HepG2 (cell line): ENCODE measurements around the gene ANKRD39. TPM values are rescaled to one million over a fixed set of nuclear protein-coding genes. Genes with fewer than 3 reads are reported as not detected.
A peak's percentile ranks its signal among the peaks of the same experiment; 100 is the strongest.

Source experiments
- BHLHE40 ChIP-seq: IDR thresholded peaks from 2 replicates; pipeline ENCODE4 v1.6.1; 2011; ENCODE audit warnings: low read length, improper control_type of control experiment
- CHD4 ChIP-seq: fragments of 200-600 bp; sonication (generic); IDR thresholded peaks from 2 replicates; pipeline ENCODE4 v1.7.0; 2017; ENCODE audit warnings: mild to moderate bottlenecking, low read length, borderline replicate concordance
- GATAD1 ChIP-seq: IDR thresholded peaks from 2 replicates; pipeline ENCODE4 v1.6.1; 2016; ENCODE audit warnings: missing genetic modification reagents, missing compliant biosample characterization
- KLF11 ChIP-seq: IDR thresholded peaks from 2 replicates; pipeline ENCODE4 v1.6.1; 2016; ENCODE audit warnings: missing compliant biosample characterization
- MTA1 ChIP-seq: sonication (generic); formaldehyde crosslinking; IDR thresholded peaks from 2 replicates; pipeline ENCODE4 v1.4.0; 2020; ENCODE audit warnings: missing genetic modification reagents, mild to moderate bottlenecking, borderline replicate concordance
- MXD4 ChIP-seq: IDR thresholded peaks from 2 replicates; pipeline ENCODE4 v1.6.1; 2016; ENCODE audit warnings: mild to moderate bottlenecking, missing biosample characterization, missing genetic modification reagents
- RFX5 ChIP-seq: IDR thresholded peaks from 2 replicates; pipeline ENCODE4 v1.6.1; 2011; ENCODE audit warnings: low read depth, low read length, improper control_type of control experiment
- ZBTB39 ChIP-seq: sonication (generic); formaldehyde crosslinking; IDR thresholded peaks from 2 replicates; pipeline ENCODE4 v1.5.0; 2020; ENCODE audit warnings: missing genetic modification reagents
- ZNF224 ChIP-seq: sonication (generic); formaldehyde crosslinking; IDR thresholded peaks from 2 replicates; pipeline ENCODE4 v1.5.0; 2020; ENCODE audit warnings: mild to moderate bottlenecking, missing genetic modification reagents
- ZNF670 ChIP-seq: sonication (generic); formaldehyde crosslinking; IDR thresholded peaks from 2 replicates; pipeline ENCODE4 v1.8.0; 2022; ENCODE audit warnings: mild to moderate bottlenecking, missing genetic modification reagents, borderline replicate concordance
- polyA plus RNA-seq, 8 experiments: library from polyadenylated mRNA; depleted of rRNA in 3 of 8; stranded (reverse) in 7 of 8; unstranded in 1 of 8; fragments of >200 nt; fragmentation: Illumina TruSeq in 4 of 8; extraction: Trizol in 4 of 8; gene quantifications; 2 replicates each; pipeline versions ENCODE4 v1.2.1 to v1.2.3, GENCODE V29; 2011 to 2016; ENCODE audit warnings: low read depth in 4 of 8, missing spikeins in 1 of 8, mixed read lengths in 1 of 8; ENCODE audit not compliant: insufficient read depth in 1 of 8
- total RNA-seq, 5 experiments: library from RNA; depleted of rRNA; stranded (reverse); fragments of >200 nt; fragmentation: Illumina TruSeq; extraction: Trizol; gene quantifications; 2 replicates each; pipeline ENCODE4 v1.2.3, GENCODE V29; 2016; ENCODE audit warnings: low read depth in 1 of 5
- TF ChIP-seq, protein P1 (sequence below): sonication (generic); formaldehyde crosslinking; IDR thresholded peaks from 2 replicates; pipeline ENCODE4 v1.8.0; 2022; ENCODE audit warnings: missing genetic modification reagents, mild to moderate bottlenecking, borderline replicate concordance
- TF ChIP-seq, protein P2 (sequence below): sonication (generic); formaldehyde crosslinking; IDR thresholded peaks from 2 replicates; pipeline ENCODE4 v1.4.0; 2020; ENCODE audit warnings: mild to moderate bottlenecking, missing genetic modification reagents
- TF ChIP-seq, protein P3 (sequence below), 2 experiments: fragments of 450-650 bp in 1 of 2; sonication (generic) in 1 of 2; formaldehyde crosslinking in 1 of 2; IDR thresholded peaks; 2 replicates each; pipeline versions ENCODE4 v1.6.1 to v1.8.0; 2016 to 2022; ENCODE audit warnings: antibody characterized with exemption in 1 of 2, mild to moderate bottlenecking in 1 of 2, missing genetic modification reagents in 1 of 2

The ANKRD39 gene
- total and polyA plus RNA-seq, 2 of the 13 experiments (the other 11 are each of a cell fraction or from before 2014, with no cell fraction given), result 23.2 to 24.8 TPM

DNA sequence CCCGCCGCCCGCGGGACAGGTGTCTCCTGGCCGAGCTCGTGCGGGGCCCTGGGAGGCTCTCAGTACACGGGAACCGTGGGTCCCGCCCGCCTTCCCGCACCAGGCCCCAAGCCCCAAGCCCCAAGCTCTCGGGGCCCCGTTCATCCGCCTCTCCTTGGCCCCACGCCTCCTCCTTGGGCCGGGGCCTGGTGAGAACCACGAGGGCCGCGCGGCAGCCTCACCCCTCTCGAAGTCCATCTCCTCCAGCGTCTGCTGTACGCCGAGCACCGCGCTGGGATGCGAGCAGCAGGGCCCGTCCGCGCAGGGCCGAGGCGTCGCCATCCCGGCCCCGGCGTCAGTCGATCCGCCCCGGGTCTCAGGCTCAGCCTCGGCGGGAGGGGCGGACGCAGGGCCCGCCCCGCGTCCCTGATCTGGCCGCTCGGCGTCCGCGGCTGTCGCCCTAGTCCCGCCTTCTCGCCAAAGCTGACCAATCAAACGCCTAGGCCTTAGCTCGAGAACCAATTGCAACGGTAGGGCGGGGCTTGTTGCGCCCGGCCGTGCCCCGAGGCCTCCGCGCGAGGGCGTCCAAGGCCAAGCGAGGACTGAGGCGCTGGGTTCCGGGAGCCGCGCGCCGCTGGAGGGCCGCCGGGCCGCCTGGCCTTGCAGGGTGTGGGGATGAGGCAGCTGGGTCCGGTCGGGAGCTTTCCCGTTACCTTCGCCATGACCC is at the start of gene ANKRD39 (continued):
- TF ChIP-seq, protein P1, sequence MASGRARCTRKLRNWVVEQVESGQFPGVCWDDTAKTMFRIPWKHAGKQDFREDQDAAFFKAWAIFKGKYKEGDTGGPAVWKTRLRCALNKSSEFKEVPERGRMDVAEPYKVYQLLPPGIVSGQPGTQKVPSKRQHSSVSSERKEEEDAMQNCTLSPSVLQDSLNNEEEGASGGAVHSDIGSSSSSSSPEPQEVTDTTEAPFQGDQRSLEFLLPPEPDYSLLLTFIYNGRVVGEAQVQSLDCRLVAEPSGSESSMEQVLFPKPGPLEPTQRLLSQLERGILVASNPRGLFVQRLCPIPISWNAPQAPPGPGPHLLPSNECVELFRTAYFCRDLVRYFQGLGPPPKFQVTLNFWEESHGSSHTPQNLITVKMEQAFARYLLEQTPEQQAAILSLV (CRISPR knock-in tag), result peak; percentile 98
- peak; percentile 39 for TF ChIP-seq MXD4
- peak; percentile 53 for TF ChIP-seq MTA1 (CRISPR knock-in tag)
- peak; percentile 38; the same call in 1 of the 2 replicates for TF ChIP-seq BHLHE40
- TF ChIP-seq CHD4, result no peak
- peak; percentile 37; the same call in 1 of the 2 replicates for TF ChIP-seq ZNF224 (CRISPR knock-in tag)
- TF ChIP-seq, protein P2, sequence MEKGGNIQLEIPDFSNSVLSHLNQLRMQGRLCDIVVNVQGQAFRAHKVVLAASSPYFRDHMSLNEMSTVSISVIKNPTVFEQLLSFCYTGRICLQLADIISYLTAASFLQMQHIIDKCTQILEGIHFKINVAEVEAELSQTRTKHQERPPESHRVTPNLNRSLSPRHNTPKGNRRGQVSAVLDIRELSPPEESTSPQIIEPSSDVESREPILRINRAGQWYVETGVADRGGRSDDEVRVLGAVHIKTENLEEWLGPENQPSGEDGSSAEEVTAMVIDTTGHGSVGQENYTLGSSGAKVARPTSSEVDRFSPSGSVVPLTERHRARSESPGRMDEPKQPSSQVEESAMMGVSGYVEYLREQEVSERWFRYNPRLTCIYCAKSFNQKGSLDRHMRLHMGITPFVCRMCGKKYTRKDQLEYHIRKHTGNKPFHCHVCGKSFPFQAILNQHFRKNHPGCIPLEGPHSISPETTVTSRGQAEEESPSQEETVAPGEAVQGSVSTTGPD (CRISPR knock-in tag), result no peak
- peak; percentile 86; the same call in 1 of the 2 replicates for TF ChIP-seq ZNF670 (CRISPR knock-in tag)
- peak; percentile 34; the same call in 1 of the 2 replicates for TF ChIP-seq KLF11
- peak; percentile 12; the same call in 1 of the 2 replicates for TF ChIP-seq ZBTB39 (CRISPR knock-in tag)
- peak; percentile 72 for TF ChIP-seq GATAD1 (CRISPR knock-in tag)
- peak; percentile 58; the same call in 1 of the 2 replicates for TF ChIP-seq RFX5
- TF ChIP-seq, protein P3, sequence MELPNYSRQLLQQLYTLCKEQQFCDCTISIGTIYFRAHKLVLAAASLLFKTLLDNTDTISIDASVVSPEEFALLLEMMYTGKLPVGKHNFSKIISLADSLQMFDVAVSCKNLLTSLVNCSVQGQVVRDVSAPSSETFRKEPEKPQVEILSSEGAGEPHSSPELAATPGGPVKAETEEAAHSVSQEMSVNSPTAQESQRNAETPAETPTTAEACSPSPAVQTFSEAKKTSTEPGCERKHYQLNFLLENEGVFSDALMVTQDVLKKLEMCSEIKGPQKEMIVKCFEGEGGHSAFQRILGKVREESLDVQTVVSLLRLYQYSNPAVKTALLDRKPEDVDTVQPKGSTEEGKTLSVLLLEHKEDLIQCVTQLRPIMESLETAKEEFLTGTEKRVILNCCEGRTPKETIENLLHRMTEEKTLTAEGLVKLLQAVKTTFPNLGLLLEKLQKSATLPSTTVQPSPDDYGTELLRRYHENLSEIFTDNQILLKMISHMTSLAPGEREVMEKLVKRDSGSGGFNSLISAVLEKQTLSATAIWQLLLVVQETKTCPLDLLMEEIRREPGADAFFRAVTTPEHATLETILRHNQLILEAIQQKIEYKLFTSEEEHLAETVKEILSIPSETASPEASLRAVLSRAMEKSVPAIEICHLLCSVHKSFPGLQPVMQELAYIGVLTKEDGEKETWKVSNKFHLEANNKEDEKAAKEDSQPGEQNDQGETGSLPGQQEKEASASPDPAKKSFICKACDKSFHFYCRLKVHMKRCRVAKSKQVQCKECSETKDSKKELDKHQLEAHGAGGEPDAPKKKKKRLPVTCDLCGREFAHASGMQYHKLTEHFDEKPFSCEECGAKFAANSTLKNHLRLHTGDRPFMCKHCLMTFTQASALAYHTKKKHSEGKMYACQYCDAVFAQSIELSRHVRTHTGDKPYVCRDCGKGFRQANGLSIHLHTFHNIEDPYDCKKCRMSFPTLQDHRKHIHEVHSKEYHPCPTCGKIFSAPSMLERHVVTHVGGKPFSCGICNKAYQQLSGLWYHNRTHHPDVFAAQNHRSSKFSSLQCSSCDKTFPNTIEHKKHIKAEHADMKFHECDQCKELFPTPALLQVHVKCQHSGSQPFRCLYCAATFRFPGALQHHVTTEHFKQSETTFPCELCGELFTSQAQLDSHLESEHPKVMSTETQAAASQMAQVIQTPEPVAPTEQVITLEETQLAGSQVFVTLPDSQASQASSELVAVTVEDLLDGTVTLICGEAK (IDR thresholded peaks at IDR 0.05), result no peak
- TF ChIP-seq, protein P3 (CRISPR knock-in tag; IDR thresholded peaks at IDR 0.05), result peak; percentile 77
